Measurements from ENCODE around the gene SPO11.
A peak's percentile ranks its signal among the peaks of the same experiment; 100 is the strongest.

The SPO11 gene

GRCh38 chr20:57377350-57377749 lies 47.7 kb downstream of the SPO11 start:
- no peak for DNase-seq (ENCODE audit: low read depth)

DNA sequence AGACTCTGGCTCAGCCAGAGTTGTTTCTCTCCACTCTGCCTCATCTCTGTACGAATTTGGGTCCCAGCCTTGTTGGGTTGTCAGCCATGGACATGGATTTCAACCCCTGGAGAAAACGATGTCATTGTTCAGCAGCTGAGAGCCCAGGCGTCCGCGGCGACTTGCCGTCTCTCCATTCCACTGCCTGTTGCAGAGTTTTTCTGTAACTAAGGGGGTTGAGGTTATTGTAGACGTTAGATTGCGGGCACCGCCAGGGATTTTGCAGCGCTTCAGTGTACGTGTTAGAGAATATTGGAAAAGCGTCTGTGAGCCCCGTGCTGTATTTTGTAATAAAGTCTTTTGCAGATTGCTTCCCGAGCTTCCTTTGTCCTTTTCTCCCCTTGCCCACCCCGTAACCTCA lies 48.5 kb downstream of the SPO11 start:
- DNase-seq (ENCODE audit: low read depth), result no peak

GRCh38 chr20:57378646-57379262 lies 49.2 kb downstream of the SPO11 start:
- no peak for DNase-seq (ENCODE audit: low read depth)

DNA sequence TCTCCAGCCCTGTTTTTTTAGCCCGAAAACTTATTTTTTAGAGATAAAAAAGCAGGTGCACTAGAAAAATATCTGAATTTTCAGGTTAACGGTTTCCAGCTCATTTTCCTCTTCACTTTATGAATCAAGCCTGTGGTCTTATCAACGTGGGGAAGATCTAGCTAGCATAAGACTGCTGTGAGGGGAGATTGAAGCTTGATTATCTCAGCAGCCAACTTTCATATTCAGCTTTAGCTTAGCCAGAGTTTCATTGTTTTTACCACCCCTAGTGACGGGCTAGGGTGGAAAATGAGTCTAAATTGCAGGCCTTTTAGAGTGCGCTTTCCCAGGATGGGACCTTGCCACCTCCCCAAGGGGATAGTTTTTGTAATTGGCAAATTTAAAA lies 49.7 kb downstream of the SPO11 start:
- DNase-seq (ENCODE audit: low read depth), result no peak

- DNase-seq (ENCODE audit: low read depth), result no peak
Measured at GRCh38 chr20:57380081-57380750, 50.6 kb downstream of the SPO11 start.

DNA sequence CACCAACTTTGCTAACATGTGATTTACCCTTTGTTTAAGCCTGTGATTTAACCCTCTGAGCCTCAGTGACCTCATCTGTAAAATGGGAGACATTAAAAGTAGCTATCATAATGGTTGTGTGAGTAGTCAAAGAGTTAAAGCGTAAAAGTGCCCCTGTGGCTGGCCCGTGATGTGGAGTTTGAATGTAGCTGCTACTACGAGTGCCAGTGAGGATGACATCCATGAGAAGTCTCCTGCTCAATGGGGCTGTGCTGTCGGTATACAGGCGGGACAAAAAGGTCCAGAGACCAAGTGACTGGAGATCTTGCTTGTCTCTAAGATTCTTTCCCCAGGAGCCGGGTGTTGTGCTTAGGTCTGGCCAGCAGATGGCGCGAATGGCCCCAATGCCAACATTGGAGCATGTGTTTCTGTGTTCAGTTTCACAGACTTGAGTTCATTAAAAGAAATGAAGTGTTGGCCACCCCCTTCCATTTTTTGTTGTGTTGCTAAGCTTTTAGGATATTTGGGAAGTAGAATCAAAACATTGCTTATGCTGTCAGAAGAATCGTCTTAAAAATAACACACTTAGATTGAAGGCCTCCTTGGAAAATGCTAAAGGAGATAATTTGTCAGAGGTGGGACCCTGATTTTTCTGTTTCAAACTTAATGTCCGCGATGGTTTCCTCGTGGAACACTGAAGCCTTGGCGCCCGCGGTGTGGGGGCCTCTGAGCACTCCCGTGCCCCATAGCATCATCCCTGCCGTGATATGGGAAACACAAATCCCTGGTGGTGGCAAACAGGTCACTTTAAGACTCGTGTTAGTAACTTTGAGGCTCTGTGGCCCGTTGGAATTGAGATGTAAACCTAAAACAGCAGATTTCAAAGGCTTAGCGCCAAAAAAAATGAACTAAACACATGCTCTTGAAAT lies 52.2 kb downstream of the SPO11 start:
- peak; percentile 58 for DNase-seq (ENCODE audit: low read depth)

DNA sequence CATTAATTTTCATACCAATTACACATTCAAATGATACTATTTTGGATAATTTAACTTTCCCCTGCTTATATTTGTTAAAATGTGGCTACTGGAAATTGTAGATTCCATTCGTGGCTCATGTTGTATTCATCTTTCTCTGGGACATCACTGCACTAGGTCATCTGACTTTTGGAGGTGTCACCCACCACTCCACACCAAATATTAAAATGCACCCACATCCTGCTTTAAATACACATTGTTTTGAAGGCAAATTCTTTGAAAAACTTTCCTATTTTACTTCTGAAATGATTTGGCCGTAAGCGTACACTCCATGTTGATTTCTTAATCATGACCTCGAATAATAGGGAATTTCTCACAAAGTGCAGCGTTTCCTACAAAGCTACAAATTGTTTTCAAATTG lies 52.9 kb downstream of the SPO11 start:
- DNase-seq (ENCODE audit: low read depth), result no peak

- no peak for DNase-seq (ENCODE audit: low read depth)
Measured at GRCh38 chr20:57383447-57384347, 54.1 kb downstream of the SPO11 start.

DNA sequence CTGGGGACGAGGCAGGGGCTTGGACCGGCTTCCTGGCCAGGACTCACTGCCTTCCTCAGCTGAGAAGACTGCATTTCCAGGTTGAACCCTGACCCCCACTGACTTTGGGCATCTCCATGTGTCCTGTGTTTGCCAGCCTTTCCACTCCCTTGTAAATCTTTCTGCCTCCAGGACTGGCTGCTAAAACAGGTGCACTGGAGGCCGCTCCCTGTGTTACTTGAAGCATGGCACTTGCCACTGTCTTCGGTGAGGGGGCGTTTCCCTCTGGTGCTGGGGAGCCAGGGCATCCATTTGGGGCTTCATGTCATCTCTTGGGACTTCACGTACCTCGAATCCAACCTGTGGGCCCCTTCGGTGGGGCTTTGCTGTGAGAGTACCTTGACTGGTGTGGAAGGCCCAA lies 54.9 kb downstream of the SPO11 start:
- DNase-seq (ENCODE audit: low read depth), result no peak

GRCh38 chr20:57384953-57385761 lies 55.6 kb downstream of the SPO11 start:
- no peak for DNase-seq (ENCODE audit: low read depth)

- no peak for DNase-seq (ENCODE audit: low read depth)
Measured at GRCh38 chr20:57385940-57386339, 56.3 kb downstream of the SPO11 start.

GRCh38 chr20:57386762-57387161 lies 57.2 kb downstream of the SPO11 start:
- DNase-seq (ENCODE audit: low read depth), result no peak

DNA sequence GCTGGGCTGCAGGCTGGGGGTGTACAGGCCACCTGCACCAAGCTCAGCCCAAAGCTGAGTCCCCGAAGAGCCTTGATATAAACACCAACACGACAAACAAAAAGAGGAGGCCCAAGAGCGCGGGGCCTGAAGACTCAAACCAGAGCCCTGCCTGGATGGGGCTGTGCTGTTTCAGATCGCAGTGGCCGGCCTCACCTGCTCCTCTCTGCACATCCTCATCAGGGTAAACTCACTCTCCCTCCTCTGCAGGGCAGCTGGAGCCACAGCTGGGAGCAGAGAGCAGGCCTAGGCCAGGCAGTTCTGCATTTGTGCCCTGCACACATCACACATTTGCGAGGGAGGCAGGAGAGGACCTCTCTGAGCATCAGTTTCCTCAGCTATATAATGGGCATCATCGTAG lies 57.9 kb downstream of the SPO11 start:
- no peak for DNase-seq (ENCODE audit: low read depth)

DNA sequence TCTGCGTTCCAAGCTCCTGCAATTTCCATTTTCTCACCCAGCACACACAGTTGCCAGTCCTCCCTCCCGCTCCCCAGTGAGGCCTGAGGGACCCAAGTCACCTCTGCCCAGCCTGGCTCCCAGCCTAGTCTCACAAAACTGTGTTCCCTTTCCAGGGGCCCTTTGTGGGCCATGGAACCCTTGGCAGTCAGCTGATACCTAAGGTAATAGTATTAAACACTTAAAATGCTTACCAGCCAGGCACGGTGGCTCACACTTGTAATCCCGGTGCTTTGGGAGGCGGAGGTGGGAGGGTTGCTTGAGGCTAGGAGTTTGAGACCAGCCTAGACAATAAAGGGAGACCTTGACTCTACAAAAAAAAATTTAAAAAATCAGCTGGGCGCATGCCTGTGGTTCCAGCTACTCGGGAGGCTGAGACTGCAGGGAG lies 58.4 kb downstream of the SPO11 start:
- no peak for DNase-seq (ENCODE audit: low read depth)

DNA sequence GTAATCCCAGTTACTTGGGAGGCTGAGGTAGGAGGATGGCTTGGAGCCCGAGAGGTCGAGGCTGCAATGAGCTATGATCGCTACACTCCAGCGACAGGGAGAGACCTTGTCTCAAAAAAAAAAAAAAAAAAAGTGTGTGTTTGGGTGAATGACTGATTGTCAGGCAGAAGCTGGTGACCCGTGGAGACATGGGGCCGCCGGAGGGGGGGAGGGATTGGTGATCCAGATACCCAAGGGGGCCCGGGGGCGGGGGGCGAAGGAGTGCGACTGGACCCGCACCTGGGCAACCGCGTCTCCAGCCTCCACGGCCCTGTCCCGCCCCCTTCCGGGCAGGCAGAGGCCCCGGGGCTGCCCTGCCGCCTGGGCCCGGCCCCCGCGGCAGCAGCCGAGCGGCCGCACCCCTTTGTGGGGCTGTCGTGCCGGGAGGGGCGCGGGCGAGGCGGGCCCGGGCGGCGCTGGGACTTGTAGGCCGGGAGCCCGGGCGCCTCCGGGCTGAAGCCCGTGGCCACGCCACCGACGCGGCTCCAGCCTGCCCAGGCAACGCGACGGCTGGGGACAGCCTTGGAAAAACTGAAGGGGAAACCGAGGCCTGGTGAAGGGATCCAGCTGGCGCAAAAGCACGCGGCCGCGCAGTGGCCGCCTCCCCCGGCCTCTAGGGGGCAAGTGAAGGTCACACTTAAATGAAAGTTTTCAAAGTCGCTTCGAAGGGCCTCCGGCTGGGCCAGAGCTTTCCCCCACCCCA lies 59.5 kb downstream of the SPO11 start:
- peak; percentile 71 for DNase-seq (ENCODE audit: low read depth)

- no peak for DNase-seq (ENCODE audit: low read depth)
Measured at GRCh38 chr20:57389695-57390603, 60.3 kb downstream of the SPO11 start.

GRCh38 chr20:57390604-57391438 lies 61.2 kb downstream of the SPO11 start, which contains the start of gene RBM38:
RBM38 (plus strand) TSS chr20:57391396; CDS start chr20:57391582, 186 bp downstream.
- DNase-seq (ENCODE audit: low read depth), result peak; percentile 53
